Left lung (tissue), 10 donors: ENCODE measurements around the gene NPTN. TPM values are rescaled to one million over a fixed set of nuclear protein-coding genes. Genes with fewer than 3 reads are reported as not detected.

Source experiments
- ATAC-seq: fragments of 200-7000 bp; cut with Tn5 transposase; one replicate; pipeline ENCODE4 v1.9.1; 2020; ENCODE audit warnings: moderate library complexity
- DNase-seq, 4 donors: peaks; one replicate each; pipeline ENCODE4 v3.0.0-alpha.2; 2013 to 2020
- H3K27ac ChIP-seq, 2 donors: fragments of 200-600 bp; sonication (generic) in 1 of 2; one replicate each; pipeline versions ENCODE4 v1.5.0 to v1.8.0; 2020 to 2021
- H3K27me3 ChIP-seq, 2 donors: fragments of 200-600 bp; sonication (generic) in 1 of 2; one replicate each; pipeline versions ENCODE4 v1.5.0 to v1.8.0; 2020 to 2021
- H3K36me3 ChIP-seq, 2 donors: fragments of 200-600 bp; sonication (generic) in 1 of 2; one replicate each; pipeline versions ENCODE4 v1.5.0 to v1.8.0; 2020 to 2021
- H3K4me1 ChIP-seq, 2 donors: fragments of 200-600 bp; one replicate each; pipeline ENCODE4 v1.8.0; 2021
- H3K4me3 ChIP-seq, 2 donors: fragments of 200-600 bp; sonication (generic) in 1 of 2; one replicate each; pipeline versions ENCODE4 v1.5.0 to v1.8.0; 2020 to 2021; ENCODE audit warnings: mild to moderate bottlenecking in 1 of 2
- H3K9me3 ChIP-seq, 2 donors: fragments of 200-600 bp; sonication (generic) in 1 of 2; one replicate each; pipeline versions ENCODE4 v1.5.0 to v1.8.0; 2020 to 2021
- intact Hi-C, 2 donors: fragments of 100-400 bp; cut with DNase I; formaldehyde crosslinking; loops; one replicate each; pipeline versions ENCODE4 v1.11.2 to v1.14.2; 2022
- polyA plus RNA-seq, 6 donors: library from polyadenylated mRNA; unstranded; fragments of 120-200 nt; gene quantifications; one replicate each; pipeline ENCODE4 v1.2.1, GENCODE V29; 2013; ENCODE audit not compliant: insufficient read length in 6 of 6
- total RNA-seq, 2 donors: library from RNA; stranded (reverse); fragmentation: NEBNext Ultra II Directional; extraction: Animal tissue kit (Norgen Biotek cat#: 25700); gene quantifications; one replicate each; pipeline ENCODE4 v1.2.1, GENCODE V29; 2021
- TF ChIP-seq, protein P1 (sequence below), 2 donors: fragments of 200-600 bp; sonication (generic) in 1 of 2; IDR thresholded peaks; one replicate each; pipeline versions ENCODE4 v1.5.0 to v1.8.0; 2021; ENCODE audit warnings: antibody characterized with exemption in 2 of 2
- donor health status: DM: no; HTN: yes; CAD: no.
- donor health status: DM: no; HTN: no; CAD: no.

Gene NPTN
- total and polyA plus RNA-seq, 8 donors: 111 to 140 (median 123) TPM

DNA sequence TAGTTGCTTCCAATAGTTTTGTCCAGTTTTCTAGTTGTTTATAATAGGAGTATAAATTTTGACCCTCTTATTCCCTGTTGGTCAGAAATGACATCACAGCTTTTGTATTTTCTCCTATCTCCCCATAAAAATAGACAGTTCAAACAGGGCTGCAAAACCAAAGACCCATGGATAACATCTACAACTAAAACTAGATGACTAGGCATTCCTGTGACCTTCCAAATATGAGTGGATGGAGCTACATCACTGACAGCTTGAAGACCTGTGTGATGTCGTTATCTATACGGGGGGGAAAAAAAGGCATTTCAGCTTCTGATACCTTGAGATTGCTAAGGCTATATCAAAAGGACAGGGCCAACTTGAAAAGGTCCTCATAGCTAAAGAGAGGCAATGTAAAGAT is 105.6 kb downstream of the NPTN start:
- H3K9me3 ChIP-seq: no peaks in the 10 kb centered on the region
- no peak overlapping the region for H3K27ac ChIP-seq
- DNase-seq (no peak), ATAC-seq (no peak)
- H3K4me1 ChIP-seq: no peaks in the 10 kb centered on the region
- H3K4me3 ChIP-seq: no peak overlapping the region
- intact Hi-C loops: no loop called here
- TF ChIP-seq, protein P1, sequence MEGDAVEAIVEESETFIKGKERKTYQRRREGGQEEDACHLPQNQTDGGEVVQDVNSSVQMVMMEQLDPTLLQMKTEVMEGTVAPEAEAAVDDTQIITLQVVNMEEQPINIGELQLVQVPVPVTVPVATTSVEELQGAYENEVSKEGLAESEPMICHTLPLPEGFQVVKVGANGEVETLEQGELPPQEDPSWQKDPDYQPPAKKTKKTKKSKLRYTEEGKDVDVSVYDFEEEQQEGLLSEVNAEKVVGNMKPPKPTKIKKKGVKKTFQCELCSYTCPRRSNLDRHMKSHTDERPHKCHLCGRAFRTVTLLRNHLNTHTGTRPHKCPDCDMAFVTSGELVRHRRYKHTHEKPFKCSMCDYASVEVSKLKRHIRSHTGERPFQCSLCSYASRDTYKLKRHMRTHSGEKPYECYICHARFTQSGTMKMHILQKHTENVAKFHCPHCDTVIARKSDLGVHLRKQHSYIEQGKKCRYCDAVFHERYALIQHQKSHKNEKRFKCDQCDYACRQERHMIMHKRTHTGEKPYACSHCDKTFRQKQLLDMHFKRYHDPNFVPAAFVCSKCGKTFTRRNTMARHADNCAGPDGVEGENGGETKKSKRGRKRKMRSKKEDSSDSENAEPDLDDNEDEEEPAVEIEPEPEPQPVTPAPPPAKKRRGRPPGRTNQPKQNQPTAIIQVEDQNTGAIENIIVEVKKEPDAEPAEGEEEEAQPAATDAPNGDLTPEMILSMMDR (IDR thresholded peaks at IDR 0.05): no peak
- H3K36me3 ChIP-seq: no peaks in the 10 kb centered on the region
- H3K27me3 ChIP-seq: no peaks in the 10 kb centered on the region

DNA sequence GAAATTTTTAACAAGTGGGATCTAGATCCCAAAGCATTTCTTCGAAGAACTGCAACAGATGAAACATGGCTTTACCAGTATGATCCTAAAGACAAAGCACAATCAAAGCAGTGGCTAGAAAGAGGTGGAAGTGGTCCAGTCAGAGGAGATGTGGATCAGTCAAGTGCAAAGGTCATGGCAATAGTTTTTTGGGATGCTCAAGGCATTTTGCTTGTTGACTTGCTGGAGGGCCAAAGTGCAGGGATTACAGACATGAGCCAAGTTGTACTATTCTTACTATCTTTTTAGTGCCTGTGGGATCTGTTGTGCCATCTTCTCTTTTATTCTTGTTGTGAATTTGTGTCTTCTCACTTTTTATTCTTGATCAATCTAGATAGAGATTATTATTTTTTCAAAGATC is 108.3 kb downstream of the NPTN start:
- Histone ChIP-seq H3K36me3 (no peaks in the 10 kb centered on the region), H3K4me1 (no peaks in the 10 kb centered on the region), H3K27me3 (no peaks in the 10 kb centered on the region), H3K27ac (no peak overlapping the region), H3K4me3 (no peak overlapping the region), H3K9me3 (no peaks in the 10 kb centered on the region)
- TF ChIP-seq, protein P1 (IDR thresholded peaks at IDR 0.05): no peak
- DNase-seq (no peak), ATAC-seq (no peak)
- intact Hi-C loops: no loop called here

DNA sequence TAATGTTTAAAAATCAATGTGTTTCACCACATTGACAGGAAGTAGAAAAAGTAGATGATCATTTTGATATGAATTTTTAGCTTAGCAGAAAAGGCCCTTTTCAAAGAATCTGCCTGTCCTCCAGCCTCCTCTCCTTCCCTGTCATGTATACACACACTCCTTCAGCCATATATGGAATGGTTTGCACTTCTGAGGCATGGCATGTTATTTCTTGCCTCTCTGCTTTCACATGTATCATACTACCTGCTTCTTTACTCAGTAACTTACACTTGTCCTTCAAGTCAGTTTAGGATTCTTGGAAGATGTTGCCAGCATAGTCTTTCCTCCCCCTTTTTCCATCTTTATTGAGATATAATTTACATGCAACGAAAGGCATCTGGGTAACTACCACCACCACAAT is 111.2 kb downstream of the NPTN start:
- Histone ChIP-seq H3K27ac (no peak overlapping the region), H3K4me3 (no peak overlapping the region), H3K36me3 (no peaks in the 10 kb centered on the region), H3K4me1 (no peaks in the 10 kb centered on the region), H3K9me3 (no peaks in the 10 kb centered on the region), H3K27me3 (no peaks in the 10 kb centered on the region)
- ATAC-seq (no peak), DNase-seq (no peak)
- intact Hi-C loops: no loop called here
- TF ChIP-seq, protein P1 (IDR thresholded peaks at IDR 0.05): no peak

- Histone ChIP-seq H3K4me1 (no peaks in the 10 kb centered on the region), H3K9me3 (no peaks in the 10 kb centered on the region), H3K4me3 (no peak overlapping the region), H3K36me3 (no peaks in the 10 kb centered on the region), H3K27me3 (no peaks in the 10 kb centered on the region), H3K27ac (no peak overlapping the region)
- DNase-seq (no peak), ATAC-seq (no peak)
- intact Hi-C loops: no loop called here
- TF ChIP-seq, protein P1 (IDR thresholded peaks at IDR 0.05): no peak
Measured at GRCh38 chr15:73518876-73519733, 114.1 kb downstream of the NPTN start.

GRCh38 chr15:73518180-73518862 is 114.9 kb downstream of the NPTN start:
- intact Hi-C loops: no loop called here
- no peaks in the 10 kb centered on the region for H3K36me3 ChIP-seq
- ATAC-seq (no peak), DNase-seq (no peak)
- no peak overlapping the region for H3K4me3 ChIP-seq
- H3K27me3 ChIP-seq: no peaks in the 10 kb centered on the region
- H3K27ac ChIP-seq: no peak overlapping the region
- no peaks in the 10 kb centered on the region for H3K9me3 ChIP-seq
- no peaks in the 10 kb centered on the region for H3K4me1 ChIP-seq
- TF ChIP-seq, protein P1 (IDR thresholded peaks at IDR 0.05): no peak
